HG03342 (cell line): ENCODE data around the gene CORO2A.
A peak's percentile ranks its signal among the peaks of the same experiment; 100 is the strongest.
"Not testable (repeated sequence)": the region's sequence is repeated elsewhere in the genome, so short reads cannot be mapped to it uniquely, and the experiment has no call there.

Experiments used
- ATAC-seq: cut with Tn5 transposase; IDR thresholded peaks from one replicate; pipeline ENCODE4 v1.9.1; 2021; ENCODE audit warnings: mild to moderate bottlenecking, moderate library complexity; ENCODE audit not compliant: unreplicated experiment

Gene CORO2A

GRCh38 chr9:98144631-98145030 lies 47.8 kb downstream of the CORO2A start:
- no peak for ATAC-seq

- no peak for ATAC-seq
These were observed 48.4 kb downstream of the CORO2A start for GRCh38 chr9:98144076-98144475.

GRCh38 chr9:98142925-98143481 lies 49.4 kb downstream of the CORO2A start:
- ATAC-seq = no peak

- no peak for ATAC-seq
These were observed 50.1 kb downstream of the CORO2A start for GRCh38 chr9:98142182-98142907.

- no peak for ATAC-seq
These were observed 51.9 kb downstream of the CORO2A start for GRCh38 chr9:98140503-98140902.

GRCh38 chr9:98136489-98136888 lies 55.9 kb downstream of the CORO2A start:
- ATAC-seq = no peak

- ATAC-seq = no peak
These were observed 56.5 kb downstream of the CORO2A start for GRCh38 chr9:98135938-98136337.

GRCh38 chr9:98135558-98135934 lies 56.9 kb downstream of the CORO2A start:
- ATAC-seq = no peak

- ATAC-seq = no peak
These were observed 57.5 kb downstream of the CORO2A start for GRCh38 chr9:98134702-98135557.

GRCh38 chr9:98132806-98133631 lies 59.4 kb downstream of the CORO2A start:
- ATAC-seq = no peak

- ATAC-seq = no peak
These were observed 60.3 kb downstream of the CORO2A start for GRCh38 chr9:98132158-98132557.

GRCh38 chr9:98130576-98131228 lies 61.7 kb downstream of the CORO2A start:
- no peak for ATAC-seq

GRCh38 chr9:98130060-98130459 lies 62.4 kb downstream of the CORO2A start:
- not testable (repeated sequence) for ATAC-seq

- ATAC-seq = peak; percentile 86
These were observed 63.0 kb downstream of the CORO2A start for GRCh38 chr9:98129451-98129881.

GRCh38 chr9:98128316-98128715 lies 64.1 kb downstream of the CORO2A start:
- no peak for ATAC-seq

GRCh38 chr9:98127226-98127625 lies 65.2 kb downstream of the CORO2A start:
- ATAC-seq = no peak

GRCh38 chr9:98124637-98125426 lies 67.6 kb downstream of the CORO2A start:
- no peak for ATAC-seq

GRCh38 chr9:98124091-98124490 lies 68.3 kb downstream of the CORO2A start:
- not testable (repeated sequence) for ATAC-seq

- no peak for ATAC-seq
These were observed 71.4 kb downstream of the CORO2A start for GRCh38 chr9:98121058-98121457.

GRCh38 chr9:98120476-98120875 lies 72.0 kb downstream of the CORO2A start:
- ATAC-seq = no peak
